Measurements from ENCODE around the gene FYN.

FYN gene

DNA sequence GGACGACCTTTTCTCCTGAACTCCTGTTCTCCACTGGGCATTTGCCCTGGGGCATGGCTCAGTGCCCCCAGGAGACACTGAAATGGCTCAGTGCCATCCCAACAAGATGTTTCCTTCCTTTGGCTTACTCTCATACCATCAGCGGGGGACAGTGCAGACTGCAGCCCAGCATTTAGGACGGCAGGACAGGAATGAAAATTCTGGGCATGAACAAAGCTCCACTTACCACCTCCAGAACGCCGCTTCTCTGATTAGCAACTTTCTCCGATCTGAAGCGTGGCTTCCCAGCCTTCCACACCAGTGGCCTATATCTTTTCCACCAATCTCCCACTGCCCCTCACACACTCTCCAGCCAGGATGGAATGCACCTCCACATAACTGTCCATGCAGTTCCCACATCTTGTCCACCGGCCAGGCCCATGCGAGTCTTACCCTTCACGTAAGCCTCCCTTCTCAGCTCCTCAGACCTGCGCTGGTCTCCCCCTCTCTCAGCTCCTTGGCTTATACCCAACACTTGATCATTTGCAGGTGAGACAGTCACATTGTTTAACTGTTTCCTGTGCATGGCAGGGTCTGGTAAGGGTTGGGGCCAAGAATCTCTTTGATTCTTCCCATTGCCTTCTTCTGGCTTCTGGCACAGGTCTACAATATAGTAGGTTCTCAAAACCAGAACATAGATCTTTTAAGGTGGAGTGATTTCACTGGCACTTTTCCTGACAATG is 114.5 kb downstream of the FYN start:
- no peak overlapping the region for H3K4me3 ChIP-seq (replicated peaks in 1 of 2; ENCODE audit: low read depth in 2 of 2, low read length in 2 of 2)
- TF ChIP-seq, protein P1, sequence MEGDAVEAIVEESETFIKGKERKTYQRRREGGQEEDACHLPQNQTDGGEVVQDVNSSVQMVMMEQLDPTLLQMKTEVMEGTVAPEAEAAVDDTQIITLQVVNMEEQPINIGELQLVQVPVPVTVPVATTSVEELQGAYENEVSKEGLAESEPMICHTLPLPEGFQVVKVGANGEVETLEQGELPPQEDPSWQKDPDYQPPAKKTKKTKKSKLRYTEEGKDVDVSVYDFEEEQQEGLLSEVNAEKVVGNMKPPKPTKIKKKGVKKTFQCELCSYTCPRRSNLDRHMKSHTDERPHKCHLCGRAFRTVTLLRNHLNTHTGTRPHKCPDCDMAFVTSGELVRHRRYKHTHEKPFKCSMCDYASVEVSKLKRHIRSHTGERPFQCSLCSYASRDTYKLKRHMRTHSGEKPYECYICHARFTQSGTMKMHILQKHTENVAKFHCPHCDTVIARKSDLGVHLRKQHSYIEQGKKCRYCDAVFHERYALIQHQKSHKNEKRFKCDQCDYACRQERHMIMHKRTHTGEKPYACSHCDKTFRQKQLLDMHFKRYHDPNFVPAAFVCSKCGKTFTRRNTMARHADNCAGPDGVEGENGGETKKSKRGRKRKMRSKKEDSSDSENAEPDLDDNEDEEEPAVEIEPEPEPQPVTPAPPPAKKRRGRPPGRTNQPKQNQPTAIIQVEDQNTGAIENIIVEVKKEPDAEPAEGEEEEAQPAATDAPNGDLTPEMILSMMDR (IDR thresholded peaks at IDR 0.05; ENCODE audit: low read depth, low read length), result no peak
- no peak for DNase-seq (ENCODE audit: low read depth in 2 of 2)

DNA sequence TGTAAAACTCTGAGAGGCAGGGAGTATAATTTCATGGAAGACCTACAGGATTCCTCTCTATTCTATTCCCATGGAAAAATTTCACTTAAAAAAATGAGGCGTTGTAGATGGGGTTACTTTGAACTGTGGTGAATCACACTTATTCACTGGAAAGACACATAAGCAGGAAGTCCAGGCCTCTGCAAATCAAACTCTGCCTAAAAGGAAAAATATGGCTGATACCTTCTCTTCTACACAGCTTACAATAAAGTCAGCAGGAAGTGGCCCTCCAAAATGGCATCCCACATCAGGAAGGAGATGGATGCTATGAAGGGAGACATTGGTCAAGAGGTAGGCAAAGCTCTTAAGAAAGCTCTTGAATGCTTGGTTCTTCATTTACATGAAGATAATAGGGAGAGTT is 115.9 kb downstream of the FYN start:
- peak; percentile 58 to 76 for DNase-seq (ENCODE audit: low read depth in 2 of 2)
- no peak overlapping the region for H3K4me3 ChIP-seq (replicated peaks in 1 of 2; ENCODE audit: low read depth in 2 of 2, low read length in 2 of 2)
- TF ChIP-seq, protein P1 (IDR thresholded peaks at IDR 0.05; ENCODE audit: low read depth, low read length), result no peak

DNA sequence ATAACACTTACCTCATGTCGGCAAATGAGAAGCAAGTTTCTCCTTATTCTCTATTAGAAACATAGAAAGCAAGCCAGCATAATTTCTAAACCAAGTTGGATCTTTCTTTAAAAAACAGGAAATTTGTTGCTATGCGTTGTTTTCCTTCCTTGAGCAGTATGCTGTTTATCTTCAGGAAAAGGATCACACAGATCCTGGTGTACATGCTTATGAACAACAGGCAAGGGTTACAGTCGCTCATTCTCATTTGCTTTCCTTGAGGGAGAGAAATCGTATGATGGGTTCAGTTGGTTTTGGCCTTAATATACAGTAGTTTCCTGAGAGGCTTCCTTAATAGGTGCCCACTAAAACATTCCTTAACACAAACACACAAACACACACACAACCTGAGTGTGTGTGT is 118.8 kb downstream of the FYN start:
- no peak overlapping the region for H3K4me3 ChIP-seq (replicated peaks in 1 of 2; ENCODE audit: low read depth in 2 of 2, low read length in 2 of 2)
- no peak for DNase-seq (ENCODE audit: low read depth in 2 of 2)
- TF ChIP-seq, protein P1 (IDR thresholded peaks at IDR 0.05; ENCODE audit: low read depth, low read length), result no peak

DNA sequence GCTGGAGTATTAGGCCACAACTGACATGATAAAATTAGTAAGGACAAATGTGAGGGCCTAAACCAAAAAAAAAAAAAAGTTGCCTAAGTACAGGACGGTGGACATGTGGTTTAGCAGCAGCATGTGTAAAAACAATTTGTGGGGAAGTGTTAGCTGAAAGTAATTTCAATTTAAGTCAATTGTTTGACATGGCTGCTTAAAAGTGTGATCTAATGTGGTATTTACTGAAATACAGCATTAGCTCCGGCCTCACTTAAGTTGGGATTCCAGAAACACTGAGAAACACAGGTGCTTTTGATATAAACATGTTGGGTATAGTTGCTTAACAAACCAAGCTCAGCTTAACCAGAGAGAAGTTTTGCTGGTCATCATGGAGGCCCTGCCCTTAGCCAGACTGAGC is 119.7 kb downstream of the FYN start:
- TF ChIP-seq, protein P1 (IDR thresholded peaks at IDR 0.05; ENCODE audit: low read depth, low read length), result no peak
- DNase-seq (ENCODE audit: low read depth in 2 of 2), result no peak
- no peak overlapping the region for H3K4me3 ChIP-seq (replicated peaks in 1 of 2; ENCODE audit: low read depth in 2 of 2, low read length in 2 of 2)

DNA sequence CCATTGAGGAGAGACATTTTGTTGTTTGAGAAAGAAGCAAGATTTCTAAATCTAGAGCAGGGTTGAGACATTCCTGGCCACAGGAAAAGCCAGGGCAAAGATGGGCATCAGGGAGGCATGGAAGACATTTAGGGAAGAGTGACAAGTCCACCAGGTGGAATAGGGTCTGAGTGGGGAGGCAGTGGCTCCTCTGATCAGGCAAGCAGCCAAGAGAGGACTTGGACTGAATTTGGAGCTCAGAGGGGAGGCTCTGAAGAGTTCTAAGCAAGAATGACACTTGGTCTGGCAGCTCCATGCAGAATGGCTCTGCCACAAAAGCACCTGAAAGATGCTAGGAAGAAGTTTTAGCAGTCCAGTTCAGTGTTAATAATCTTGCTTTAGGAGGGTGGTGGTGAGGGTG is 120.8 kb downstream of the FYN start:
- TF ChIP-seq, protein P1 (IDR thresholded peaks at IDR 0.05; ENCODE audit: low read depth, low read length), result no peak
- H3K4me3 ChIP-seq (replicated peaks in 1 of 2; ENCODE audit: low read depth in 2 of 2, low read length in 2 of 2), result no peak overlapping the region
- DNase-seq (ENCODE audit: low read depth in 2 of 2), result no peak

DNA sequence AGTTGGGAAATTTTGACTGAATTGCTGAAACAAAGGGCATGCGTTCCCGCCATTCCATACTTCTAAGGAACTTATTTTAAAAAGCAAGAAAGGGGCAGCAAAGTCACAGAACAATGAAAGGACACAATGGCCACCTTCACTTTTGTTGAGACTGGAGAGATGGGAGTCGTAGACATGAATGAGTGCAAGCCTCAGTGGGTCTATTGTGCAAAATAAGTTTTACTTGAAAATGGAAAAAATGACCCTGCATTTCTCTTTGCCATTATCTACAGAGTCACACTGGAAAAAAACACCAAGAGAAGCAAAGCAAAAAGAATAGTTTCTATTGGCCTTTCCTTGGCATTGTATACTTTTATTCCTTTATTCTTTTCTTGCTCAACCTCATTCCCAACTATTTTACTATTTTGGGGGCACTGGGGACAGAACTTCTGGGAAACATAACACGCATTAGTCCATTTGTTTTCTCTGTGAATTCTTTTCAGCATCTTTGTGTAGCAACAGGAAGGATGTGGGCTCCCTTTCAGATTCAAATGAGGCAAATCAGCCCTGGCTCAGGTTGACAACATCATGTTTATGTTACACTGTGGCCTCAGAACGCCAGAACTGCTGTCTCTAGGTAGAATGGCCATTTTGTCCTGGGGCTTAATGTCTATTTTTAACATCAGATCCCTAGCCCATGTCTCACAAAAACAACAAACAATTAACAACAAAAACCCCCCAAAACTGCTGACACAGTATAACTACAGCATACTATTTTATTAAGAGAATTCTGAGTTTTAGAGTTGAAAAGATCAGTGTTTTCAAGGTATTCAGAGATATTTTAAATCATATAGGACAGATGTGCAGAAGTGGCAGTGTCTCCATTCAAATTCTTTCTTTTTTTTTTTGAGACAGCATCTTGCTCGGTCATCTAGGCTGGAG is 122.2 kb downstream of the FYN start:
- H3K4me3 ChIP-seq (replicated peaks in 1 of 2; ENCODE audit: low read depth in 2 of 2, low read length in 2 of 2), result no peak overlapping the region
- TF ChIP-seq, protein P1 (IDR thresholded peaks at IDR 0.05; ENCODE audit: low read depth, low read length), result no peak
- DNase-seq (ENCODE audit: low read depth in 2 of 2), result peak; percentile 90 to 95

Data from cardiac fibroblast (primary cell).